OCI-M2 (cell line): ENCODE results near the gene SEMA3A.
A peak's percentile ranks its signal among the peaks of the same experiment; 100 is the strongest.

Experiments used
- DNase-seq: peaks from one replicate; lab custom pipeline; 2025; ENCODE audit not compliant: unreplicated experiment; lab: John Stamatoyannopoulos, UW

Gene SEMA3A

GRCh38 chr7:83941300-83941699 is 253.3 kb downstream of the SEMA3A start:
- DNase-seq, result no peak

- no peak for DNase-seq
Observed at GRCh38 chr7:83937930-83938329, 256.7 kb downstream of the SEMA3A start.

- DNase-seq, result peak; percentile 12
Observed at GRCh38 chr7:83936056-83936708, 258.4 kb downstream of the SEMA3A start.

GRCh38 chr7:83934118-83934734 is 260.4 kb downstream of the SEMA3A start:
- no peak for DNase-seq

- DNase-seq, result no peak
Observed at GRCh38 chr7:83931968-83932367, 262.6 kb downstream of the SEMA3A start.

GRCh38 chr7:83930262-83930661 is 264.3 kb downstream of the SEMA3A start:
- no peak for DNase-seq

- no peak for DNase-seq
Observed at GRCh38 chr7:83925860-83926259, 268.7 kb downstream of the SEMA3A start.

- no peak for DNase-seq
Observed at GRCh38 chr7:83921941-83922607, 272.5 kb downstream of the SEMA3A start.

- no peak for DNase-seq
Observed at GRCh38 chr7:83921271-83921940, 273.2 kb downstream of the SEMA3A start.

GRCh38 chr7:83918142-83918541 is 276.4 kb downstream of the SEMA3A start:
- DNase-seq, result no peak

- no peak for DNase-seq
Observed at GRCh38 chr7:83913174-83913573, 281.4 kb downstream of the SEMA3A start.

- DNase-seq, result no peak
Observed at GRCh38 chr7:83908526-83908925, 286.1 kb downstream of the SEMA3A start.
